ENCODE results near the gene GUCY1A1.
A peak's percentile ranks its signal among the peaks of the same experiment; 100 is the strongest.

Gene GUCY1A1

GRCh38 chr4:155656025-155656424, 10.6 kb upstream of the GUCY1A1 start:
- Histone ChIP-seq H3K9me3 (replicated peaks in 1 of 11) (peaks cover 0 to 10% (median 4%) of the 10 kb centered on the region in 11 experiments; a peak in 10 of 22 replicates), H3K4me2 (no peak overlapping the region), H3K36me3 (no peaks in the 10 kb centered on the region), H3K27me3 (no peaks in the 10 kb centered on the region), H3K27ac (no peak overlapping the region), H4K20me1 (no peaks in the 10 kb centered on the region), H3K4me3 (no peak overlapping the region), H3K9ac (no peak overlapping the region), H3K4me1 (peaks cover 0 to 12% (median 0%) of the 10 kb centered on the region in 10 experiments; a peak in 3 of 20 replicates)
- no peak for TF ChIP-seq Cebpa-rat (IDR thresholded peaks at IDR 0.05)

GRCh38 chr4:155657169-155657568, 9.5 kb upstream of the GUCY1A1 start:
- no peak overlapping the region for H3K27ac ChIP-seq
- no peak for TF ChIP-seq Cebpa-rat (IDR thresholded peaks at IDR 0.05)
- no peak overlapping the region for H3K9ac ChIP-seq
- H3K36me3 ChIP-seq: no peaks in the 10 kb centered on the region
- peaks cover 0 to 12% (median 0%) of the 10 kb centered on the region in 10 experiments; a peak in 3 of 20 replicates for H3K4me1 ChIP-seq
- no peaks in the 10 kb centered on the region for H3K27me3 ChIP-seq
- peaks cover 0 to 8% (median 4%) of the 10 kb centered on the region in 11 experiments; a peak in 10 of 22 replicates for H3K9me3 ChIP-seq (replicated peaks in 1 of 11)
- H3K4me2 ChIP-seq: no peak overlapping the region
- H3K4me3 ChIP-seq: no peak overlapping the region
- H4K20me1 ChIP-seq: no peaks in the 10 kb centered on the region

- Histone ChIP-seq H3K27me3 (no peaks in the 10 kb centered on the region), H3K4me1 (peaks cover 0 to 12% (median 0%) of the 10 kb centered on the region in 10 experiments; a peak in 3 of 20 replicates), H3K9ac (no peak overlapping the region), H3K27ac (no peak overlapping the region), H3K4me2 (no peak overlapping the region), H3K36me3 (no peaks in the 10 kb centered on the region), H4K20me1 (no peaks in the 10 kb centered on the region), H3K4me3 (no peak overlapping the region), H3K9me3 (replicated peaks in 1 of 11) (peaks cover 0 to 8% (median 4%) of the 10 kb centered on the region in 11 experiments; a peak in 10 of 22 replicates)
- TF ChIP-seq Cebpa-rat (IDR thresholded peaks at IDR 0.05): no peak
Observed at GRCh38 chr4:155657985-155658680, 8.5 kb upstream of the GUCY1A1 start.

GRCh38 chr4:155658681-155659064, 8.0 kb upstream of the GUCY1A1 start:
- Histone ChIP-seq H3K27ac (no peak overlapping the region), H3K9ac (no peak overlapping the region), H3K4me2 (no peak overlapping the region), H3K4me3 (no peak overlapping the region), H3K4me1 (peaks cover 0 to 12% (median 0%) of the 10 kb centered on the region in 10 experiments; a peak in 3 of 20 replicates), H3K36me3 (no peaks in the 10 kb centered on the region), H4K20me1 (no peaks in the 10 kb centered on the region), H3K27me3 (no peaks in the 10 kb centered on the region), H3K9me3 (replicated peaks in 1 of 11) (peaks cover 0 to 8% (median 4%) of the 10 kb centered on the region in 11 experiments; a peak in 10 of 22 replicates)
- no peak for TF ChIP-seq Cebpa-rat (IDR thresholded peaks at IDR 0.05)

GRCh38 chr4:155659176-155659575, 7.5 kb upstream of the GUCY1A1 start:
- peaks cover 0 to 12% (median 0%) of the 10 kb centered on the region in 10 experiments; a peak in 3 of 20 replicates for H3K4me1 ChIP-seq
- H4K20me1 ChIP-seq: no peaks in the 10 kb centered on the region
- no peaks in the 10 kb centered on the region for H3K27me3 ChIP-seq
- H3K4me2 ChIP-seq: no peak overlapping the region
- H3K27ac ChIP-seq: no peak overlapping the region
- TF ChIP-seq Cebpa-rat (IDR thresholded peaks at IDR 0.05): no peak
- H3K4me3 ChIP-seq: no peak overlapping the region
- no peak overlapping the region for H3K9ac ChIP-seq
- H3K9me3 ChIP-seq (replicated peaks in 1 of 11): peaks cover 0 to 8% (median 4%) of the 10 kb centered on the region in 11 experiments; a peak in 10 of 22 replicates
- no peaks in the 10 kb centered on the region for H3K36me3 ChIP-seq

- Histone ChIP-seq H3K27ac (no peak overlapping the region), H3K4me3 (no peak overlapping the region), H3K4me2 (no peak overlapping the region), H4K20me1 (no peaks in the 10 kb centered on the region), H3K4me1 (peaks cover 0 to 12% (median 0%) of the 10 kb centered on the region in 10 experiments; a peak in 3 of 20 replicates), H3K9ac (no peak overlapping the region), H3K27me3 (peaks cover 3 to 11% (median 6%) of the 10 kb centered on the region in 11 experiments; a peak in 20 of 22 replicates), H3K36me3 (no peaks in the 10 kb centered on the region), H3K9me3 (replicated peaks in 1 of 11) (peaks cover 0 to 8% (median 4%) of the 10 kb centered on the region in 11 experiments; a peak in 10 of 22 replicates)
- TF ChIP-seq Cebpa-rat (IDR thresholded peaks at IDR 0.05): no peak
Observed at GRCh38 chr4:155660436-155660835, 6.2 kb upstream of the GUCY1A1 start.

- H3K4me3 ChIP-seq: no peak overlapping the region
- TF ChIP-seq Cebpa-rat (IDR thresholded peaks at IDR 0.05): no peak
- H3K9ac ChIP-seq: no peak overlapping the region
- H3K9me3 ChIP-seq (replicated peaks in 1 of 11): no peaks in the 10 kb centered on the region
- no peaks in the 10 kb centered on the region; a peak in 1 of 22 replicates for H4K20me1 ChIP-seq
- H3K27me3 ChIP-seq: peaks cover 39 to 55% (median 46%) of the 10 kb centered on the region in 11 experiments
- peaks cover 4 to 27% (median 18%) of the 10 kb centered on the region in 10 experiments; a peak in 13 of 20 replicates for H3K4me1 ChIP-seq
- H3K27ac ChIP-seq: no peak overlapping the region
- no peak overlapping the region for H3K4me2 ChIP-seq
- no peaks in the 10 kb centered on the region for H3K36me3 ChIP-seq
Observed at GRCh38 chr4:155665054-155665453, 1.6 kb upstream of the GUCY1A1 start.

GRCh38 chr4:155667222-155667567, 547 bp downstream of the GUCY1A1 start:
- peaks cover 39 to 64% (median 54%) of the 10 kb centered on the region in 11 experiments for H3K27me3 ChIP-seq

More at GRCh38 chr4:155667222-155667567, 547 bp downstream of the GUCY1A1 start:
- peak overlapping the region; percentile 51 to 81 (median 76); a peak in 21 of 22 replicates for H3K9ac ChIP-seq
- H3K4me2 ChIP-seq: peak overlapping the region; percentile 83 to 100 (median 98)
- no peaks in the 10 kb centered on the region for H3K36me3 ChIP-seq
- TF ChIP-seq Cebpa-rat (IDR thresholded peaks at IDR 0.05): no peak
- no peaks in the 10 kb centered on the region for H3K9me3 ChIP-seq (replicated peaks in 1 of 11)
- peaks cover 4 to 27% (median 18%) of the 10 kb centered on the region in 10 experiments; a peak in 13 of 20 replicates for H3K4me1 ChIP-seq
- peak overlapping the region in 9 of 11 experiments; percentile 50 to 81 (median 70); a peak in 19 of 22 replicates for H3K27ac ChIP-seq
- H4K20me1 ChIP-seq: no peaks in the 10 kb centered on the region; a peak in 1 of 22 replicates
- H3K4me3 ChIP-seq: peak overlapping the region; percentile 59 to 77 (median 70)
